Posterior cingulate gyrus (tissue), 11 donors: ENCODE measurements around the gene OS9.

Source experiments
- DNase-seq, 10 donors: peaks; one replicate each; pipeline versions ENCODE4 v3.0.0 to v3.0.0-alpha.2; 2020 to 2021; ENCODE audit warnings: mixed read lengths in 3 of 10
- intact Hi-C: fragments of 100-400 bp; cut with DNase I; formaldehyde crosslinking; loops from one replicate; pipeline ENCODE4 v1.15.1; 2023

Gene OS9

GRCh38 chr12:57762463-57762862, 68.5 kb downstream of the OS9 start:
- DNase-seq = no peak
- intact Hi-C loops = no loop called here

GRCh38 chr12:57763881-57764661, 70.1 kb downstream of the OS9 start:
- DNase-seq = no peak
- intact Hi-C loops = no loop called here

GRCh38 chr12:57764662-57765002, 70.7 kb downstream of the OS9 start:
- intact Hi-C loops = no loop called here
- DNase-seq = no peak

GRCh38 chr12:57765003-57765697, 71.2 kb downstream of the OS9 start:
- DNase-seq = peak in 1 of 10 donors; percentile 78

GRCh38 chr12:57765698-57766463, 71.9 kb downstream of the OS9 start:
- intact Hi-C loops = no loop called here
- no peak for DNase-seq

More at GRCh38 chr12:57765003-57765697, 71.2 kb downstream of the OS9 start:
- intact Hi-C loops = no loop called here

- intact Hi-C loops = no loop called here
- DNase-seq = peak in 1 of 10 donors; percentile 74
These were observed 72.8 kb downstream of the OS9 start, which contains the start of gene CYP27B1 for GRCh38 chr12:57766464-57767304. TSS of gene CYP27B1 (minus strand) at chr12:57767078. CDS start at chr12:57767041, 37 bp downstream.

GRCh38 chr12:57767305-57767698, 73.4 kb downstream of the OS9 start:
- intact Hi-C loops = no loop called here
- no peak for DNase-seq

GRCh38 chr12:57767876-57768275, 73.9 kb downstream of the OS9 start:
- intact Hi-C loops = no loop called here

GRCh38 chr12:57769594-57769993, 75.7 kb downstream of the OS9 start:
- intact Hi-C loops = no loop called here
- no peak for DNase-seq

More at GRCh38 chr12:57767876-57768275, 73.9 kb downstream of the OS9 start:
- DNase-seq = no peak

GRCh38 chr12:57770734-57771133, 76.8 kb downstream of the OS9 start:
- no peak for DNase-seq
- intact Hi-C loops = no loop called here
